ENCODE results near the gene TMEM203. TPM values are rescaled to one million over a fixed set of nuclear protein-coding genes. Genes with fewer than 3 reads are reported as not detected.

The TMEM203 gene
- total and polyA plus RNA-seq, 2 of the 13 experiments (the other 11 are each of a cell fraction or from before 2014, with no cell fraction given), result 23.4 to 36.7 TPM

DNA sequence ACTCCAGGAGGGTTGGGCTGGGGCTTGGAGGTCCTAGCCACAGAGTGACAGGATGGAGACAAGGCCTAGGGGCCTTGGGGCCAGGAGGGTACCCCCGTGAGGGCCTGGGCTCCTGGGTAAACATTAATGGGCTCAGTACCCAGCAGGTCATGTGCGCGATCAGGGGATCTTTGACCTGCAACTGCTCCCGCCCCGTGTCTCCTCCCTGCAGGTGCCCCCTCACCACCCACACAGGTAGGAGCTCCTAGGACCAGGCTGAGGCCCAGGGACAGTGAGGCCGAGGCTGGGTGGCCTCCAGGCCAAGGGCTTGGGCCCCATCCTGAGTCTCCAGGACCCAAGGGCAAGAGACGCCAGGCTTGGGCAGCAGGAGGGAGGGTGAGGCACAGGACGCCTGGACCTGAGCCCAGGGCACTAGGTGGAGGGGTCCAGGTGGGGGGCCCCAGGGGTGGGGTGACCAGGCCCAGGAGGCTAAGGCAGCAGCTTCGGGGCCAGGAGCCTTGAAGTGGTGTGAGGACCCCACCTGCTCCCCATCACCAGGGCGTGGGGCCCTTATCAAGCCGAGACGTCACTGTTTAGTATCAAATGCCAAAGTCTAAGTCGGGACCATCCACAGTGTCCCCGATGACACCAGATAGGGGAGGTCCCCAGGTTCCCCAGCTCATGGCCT is 25.4 kb upstream of the TMEM203 start, which contains the start of gene SLC34A3 (continued):
- TF ChIP-seq MTA1 (CRISPR knock-in tag; IDR thresholded peaks at IDR 0.05; ENCODE audit: borderline replicate concordance) (0 out of 2 replicates have a peak, but pooled peaks have one; percentile 22), REPIN1 (CRISPR knock-in tag; IDR thresholded peaks at IDR 0.05; ENCODE audit: borderline replicate concordance, low read depth) (0 out of 2 replicates have a peak, but pooled peaks have one; percentile 42), GATA4 (IDR thresholded peaks at IDR 0.05; ENCODE audit: borderline replicate concordance, low read depth) (0 out of 2 replicates have a peak, but pooled peaks have one; percentile 6), ZNF614 (CRISPR knock-in tag; IDR thresholded peaks at IDR 0.05; ENCODE audit: borderline replicate concordance) (0 out of 2 replicates have a peak, but pooled peaks have one; percentile 1), TMF1 (CRISPR knock-in tag; IDR thresholded peaks at IDR 0.05; ENCODE audit: low read depth) (0 out of 2 replicates have a peak, but pooled peaks have one; percentile 41), SNAPC2 (CRISPR knock-in tag; IDR thresholded peaks at IDR 0.05) (0 out of 2 replicates have a peak, but pooled peaks have one; percentile 45), HNRNPH1 (optimal IDR thresholded peaks at IDR 0.05; ENCODE audit: low read depth, low read length) (peak; percentile 42), PHF21A (CRISPR knock-in tag; IDR thresholded peaks at IDR 0.05) (peak; percentile 28; the same call in 1 of the 2 replicates), RFX1 (IDR thresholded peaks at IDR 0.05) (no peak), PAF1 (CRISPR knock-in tag; IDR thresholded peaks at IDR 0.05) (0 out of 2 replicates have a peak, but pooled peaks have one; percentile 7)
- TF ChIP-seq, protein P1, sequence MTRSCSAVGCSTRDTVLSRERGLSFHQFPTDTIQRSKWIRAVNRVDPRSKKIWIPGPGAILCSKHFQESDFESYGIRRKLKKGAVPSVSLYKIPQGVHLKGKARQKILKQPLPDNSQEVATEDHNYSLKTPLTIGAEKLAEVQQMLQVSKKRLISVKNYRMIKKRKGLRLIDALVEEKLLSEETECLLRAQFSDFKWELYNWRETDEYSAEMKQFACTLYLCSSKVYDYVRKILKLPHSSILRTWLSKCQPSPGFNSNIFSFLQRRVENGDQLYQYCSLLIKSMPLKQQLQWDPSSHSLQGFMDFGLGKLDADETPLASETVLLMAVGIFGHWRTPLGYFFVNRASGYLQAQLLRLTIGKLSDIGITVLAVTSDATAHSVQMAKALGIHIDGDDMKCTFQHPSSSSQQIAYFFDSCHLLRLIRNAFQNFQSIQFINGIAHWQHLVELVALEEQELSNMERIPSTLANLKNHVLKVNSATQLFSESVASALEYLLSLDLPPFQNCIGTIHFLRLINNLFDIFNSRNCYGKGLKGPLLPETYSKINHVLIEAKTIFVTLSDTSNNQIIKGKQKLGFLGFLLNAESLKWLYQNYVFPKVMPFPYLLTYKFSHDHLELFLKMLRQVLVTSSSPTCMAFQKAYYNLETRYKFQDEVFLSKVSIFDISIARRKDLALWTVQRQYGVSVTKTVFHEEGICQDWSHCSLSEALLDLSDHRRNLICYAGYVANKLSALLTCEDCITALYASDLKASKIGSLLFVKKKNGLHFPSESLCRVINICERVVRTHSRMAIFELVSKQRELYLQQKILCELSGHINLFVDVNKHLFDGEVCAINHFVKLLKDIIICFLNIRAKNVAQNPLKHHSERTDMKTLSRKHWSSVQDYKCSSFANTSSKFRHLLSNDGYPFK (CRISPR knock-in tag; IDR thresholded peaks at IDR 0.05; ENCODE audit: borderline replicate concordance), result 0 out of 2 replicates have a peak, but pooled peaks have one; percentile 58
- TF ChIP-seq, protein P2, sequence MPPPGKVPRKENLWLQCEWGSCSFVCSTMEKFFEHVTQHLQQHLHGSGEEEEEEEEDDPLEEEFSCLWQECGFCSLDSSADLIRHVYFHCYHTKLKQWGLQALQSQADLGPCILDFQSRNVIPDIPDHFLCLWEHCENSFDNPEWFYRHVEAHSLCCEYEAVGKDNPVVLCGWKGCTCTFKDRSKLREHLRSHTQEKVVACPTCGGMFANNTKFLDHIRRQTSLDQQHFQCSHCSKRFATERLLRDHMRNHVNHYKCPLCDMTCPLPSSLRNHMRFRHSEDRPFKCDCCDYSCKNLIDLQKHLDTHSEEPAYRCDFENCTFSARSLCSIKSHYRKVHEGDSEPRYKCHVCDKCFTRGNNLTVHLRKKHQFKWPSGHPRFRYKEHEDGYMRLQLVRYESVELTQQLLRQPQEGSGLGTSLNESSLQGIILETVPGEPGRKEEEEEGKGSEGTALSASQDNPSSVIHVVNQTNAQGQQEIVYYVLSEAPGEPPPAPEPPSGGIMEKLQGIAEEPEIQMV (CRISPR knock-in tag; IDR thresholded peaks at IDR 0.05; ENCODE audit: low read depth), result no peak
